Neuron (in vitro differentiated cells): ENCODE measurements around the gene LOXL1.

Experiments
- H2AFZ ChIP-seq: one replicate; pipeline ENCODE4 v1.6.1; 2013; ENCODE audit warnings: low read depth, mild to moderate bottlenecking, inconsistent platforms, low read length, moderate library complexity
- H3K27me3 ChIP-seq: one replicate; pipeline ENCODE4 v1.6.1; 2013; ENCODE audit warnings: low read length; ENCODE audit not compliant: insufficient read depth
- H3K36me3 ChIP-seq: one replicate; pipeline ENCODE4 v1.6.1; 2013; ENCODE audit warnings: low read length; ENCODE audit not compliant: insufficient read depth
- H3K4me1 ChIP-seq: one replicate; pipeline ENCODE4 v1.6.1; 2013; ENCODE audit warnings: low read length; ENCODE audit not compliant: insufficient read depth
- H3K4me3 ChIP-seq: 2 replicates; pipeline ENCODE4 v1.5.1; 2013; ENCODE audit warnings: mild to moderate bottlenecking, low read length, moderate library complexity
- H3K9me3 ChIP-seq: one replicate; pipeline ENCODE4 v1.6.1; 2013; ENCODE audit warnings: low read length

Gene LOXL1

DNA sequence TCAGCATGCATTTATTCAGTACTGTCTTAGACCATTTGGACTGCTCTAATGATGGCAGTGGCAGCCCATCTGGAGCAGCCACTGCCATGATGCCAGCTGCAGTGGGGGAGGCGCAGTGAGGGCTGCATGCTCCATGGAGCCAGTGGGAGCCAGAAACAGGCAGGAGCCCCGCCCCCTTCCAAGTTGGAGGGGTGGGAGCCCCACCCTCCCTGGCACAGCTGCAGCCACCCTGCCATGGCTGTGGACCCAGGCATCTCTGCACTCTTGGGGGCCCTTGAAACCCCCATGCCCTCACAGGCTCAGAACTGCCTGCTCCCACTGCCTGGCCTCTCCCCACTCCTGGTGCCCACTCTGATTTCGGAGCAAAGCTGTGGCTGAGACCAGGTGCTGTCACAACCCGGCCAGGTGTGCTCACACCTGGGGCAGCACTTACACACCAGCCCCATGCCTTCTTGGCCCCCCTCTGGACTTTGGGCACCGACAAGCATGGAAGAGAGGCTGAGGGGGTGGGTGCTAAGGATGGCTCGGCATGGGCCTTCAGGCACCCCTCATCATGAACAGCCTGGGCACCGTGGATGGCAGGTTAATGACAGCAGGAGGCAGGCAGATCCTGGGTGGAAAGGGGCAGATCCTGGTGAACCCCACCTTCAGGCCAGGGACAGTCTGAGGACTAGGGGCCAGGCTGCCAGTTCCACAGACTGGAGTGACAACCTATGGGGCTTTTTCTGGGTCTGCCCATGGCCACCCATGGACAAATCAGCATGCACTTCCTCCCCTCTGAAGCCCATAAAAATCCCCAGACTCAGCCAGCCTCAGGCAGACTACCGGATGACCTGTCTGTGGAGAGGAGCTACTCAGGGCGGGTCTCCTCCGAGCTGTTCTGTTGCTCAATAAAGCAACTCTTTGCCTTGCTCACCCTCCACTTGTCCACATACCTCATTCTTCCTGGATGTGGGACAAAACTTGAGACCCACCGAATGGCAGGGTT, 34.6 kb upstream of the LOXL1 start:
- Histone ChIP-seq H3K9me3 (peaks cover 3% of the 10 kb centered on the region), H3K27me3 (peaks cover 7% of the 10 kb centered on the region), H3K4me1 (peaks cover 8% of the 10 kb centered on the region)

DNA sequence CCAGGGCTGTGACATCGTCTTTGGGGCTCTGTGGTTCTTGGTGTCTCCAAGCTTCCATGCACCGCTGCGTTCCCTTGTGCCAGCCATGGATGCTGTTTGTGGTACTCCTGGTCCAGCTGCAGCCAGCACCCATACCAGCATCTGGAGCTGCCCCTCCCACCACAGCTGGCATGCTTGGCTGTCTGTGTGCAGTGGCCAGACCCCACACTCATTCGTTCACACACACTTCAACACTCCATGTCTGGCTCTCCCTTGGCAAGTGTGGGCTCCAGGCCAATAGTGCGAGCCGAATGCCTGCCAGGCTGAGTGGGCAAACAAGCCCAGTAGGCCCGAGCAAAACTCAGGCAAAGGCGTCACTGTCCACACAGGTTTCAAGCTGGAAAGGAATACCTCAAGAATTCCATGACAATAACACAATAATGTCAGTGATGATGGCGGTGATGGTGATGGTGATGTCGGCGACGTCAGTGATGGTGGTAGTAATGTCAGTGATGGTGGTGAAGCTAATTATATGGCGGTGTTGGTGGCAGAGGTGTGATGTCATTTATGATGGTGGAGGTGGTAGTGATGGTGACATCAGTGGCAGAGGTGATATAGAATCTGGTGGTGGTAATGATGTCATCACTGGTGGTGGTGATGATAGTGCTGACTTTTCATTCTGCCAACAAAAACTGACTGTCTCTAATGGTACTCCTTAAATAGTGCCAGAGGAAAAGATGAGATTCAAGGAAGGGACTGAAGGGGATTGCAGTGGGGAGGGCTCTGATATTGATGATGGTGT, 33.6 kb upstream of the LOXL1 start:
- Histone ChIP-seq H3K27me3 (peaks cover 7% of the 10 kb centered on the region), H3K36me3 (no peaks in the 10 kb centered on the region), H2AFZ (no peak overlapping the region), H3K9me3 (peaks cover 3% of the 10 kb centered on the region), H3K4me1 (peaks cover 8% of the 10 kb centered on the region), H3K4me3 (no peak overlapping the region)

More for the DNA sequence above, 34.6 kb upstream of the LOXL1 start:
- Histone ChIP-seq H3K36me3 (no peaks in the 10 kb centered on the region), H3K4me3 (no peak overlapping the region), H2AFZ (no peak overlapping the region)

DNA sequence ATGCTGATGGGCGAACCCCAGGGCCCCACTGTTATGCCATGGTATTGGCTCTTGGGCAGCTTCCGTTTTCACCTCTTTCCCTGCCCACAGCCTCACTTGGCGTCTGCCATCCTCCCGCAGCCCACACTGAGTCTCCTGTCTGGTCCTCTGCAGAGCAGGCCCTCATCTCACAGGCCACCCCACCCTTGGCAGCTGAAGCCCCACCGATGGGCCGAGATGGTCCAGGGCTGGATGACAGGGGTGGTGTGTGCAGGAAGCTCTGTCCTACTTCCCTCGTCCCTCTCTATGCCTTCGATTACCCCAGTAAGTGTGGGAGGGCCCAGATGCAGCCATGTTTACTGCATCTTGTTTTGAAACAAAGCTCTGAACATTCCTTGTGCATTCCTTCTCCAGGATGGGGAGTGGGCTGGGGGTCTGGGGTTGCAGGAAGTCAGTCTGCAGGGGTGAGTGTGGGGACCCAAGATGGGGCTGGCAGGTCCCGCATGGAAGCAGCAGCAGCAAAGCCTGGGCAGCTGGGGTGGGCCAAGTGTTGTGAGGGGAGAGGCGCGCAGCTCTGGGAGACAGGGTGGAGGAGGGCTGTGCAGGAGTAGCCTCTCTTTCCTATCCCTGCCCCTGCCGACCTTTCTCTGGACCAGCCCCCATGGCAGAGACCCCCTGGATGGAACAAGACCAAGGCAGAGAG, 32.0 kb upstream of the LOXL1 start:
- Histone ChIP-seq H3K4me3 (no peak overlapping the region), H2AFZ (no peak overlapping the region), H3K36me3 (no peaks in the 10 kb centered on the region), H3K4me1 (peaks cover 8% of the 10 kb centered on the region), H3K9me3 (peaks cover 3% of the 10 kb centered on the region), H3K27me3 (peaks cover 7% of the 10 kb centered on the region)

DNA sequence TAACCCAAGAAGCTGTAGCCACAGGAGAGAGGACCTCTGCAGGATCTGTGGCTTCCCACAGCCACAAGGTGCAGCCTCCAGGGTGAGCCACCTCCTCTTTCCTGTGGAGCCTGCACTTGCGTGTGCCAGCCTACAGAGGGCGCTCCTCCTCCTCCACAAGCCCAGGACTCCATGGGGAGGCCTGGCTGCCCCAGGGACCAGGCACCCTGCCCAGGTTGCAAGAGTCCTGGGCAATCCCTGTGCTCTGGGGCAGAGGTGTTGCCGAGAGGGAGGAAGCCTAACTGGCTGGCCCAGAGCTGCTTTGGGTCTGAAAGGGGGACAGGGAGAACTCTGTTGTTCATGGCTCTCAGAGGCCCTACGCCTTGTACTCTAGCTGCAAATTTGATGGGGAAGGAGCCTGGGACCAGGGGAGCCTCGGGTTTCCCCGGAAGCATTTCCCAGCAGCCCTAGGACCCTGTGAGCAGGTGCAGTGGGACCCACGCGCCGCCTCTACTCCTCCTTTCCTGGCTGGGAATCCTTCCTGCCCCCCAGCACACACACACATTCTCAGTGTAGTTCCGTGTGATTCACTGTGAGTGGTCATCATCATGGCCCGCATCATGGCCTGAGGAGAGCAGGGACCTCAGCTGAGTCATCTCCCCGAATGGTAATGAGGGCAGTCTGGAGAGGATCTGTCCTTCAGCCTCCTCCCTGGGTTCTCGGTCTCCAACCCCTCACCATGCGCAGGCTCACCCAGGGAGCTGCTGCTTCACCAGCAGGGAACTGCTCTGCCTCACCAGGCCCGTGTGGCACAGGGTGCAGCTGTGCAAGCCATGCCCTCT, 28.6 kb upstream of the LOXL1 start:
- Histone ChIP-seq H3K4me1 (peaks cover 8% of the 10 kb centered on the region), H3K9me3 (no peaks in the 10 kb centered on the region), H3K4me3 (no peak overlapping the region), H3K36me3 (no peaks in the 10 kb centered on the region), H3K27me3 (peaks cover 9% of the 10 kb centered on the region), H2AFZ (no peak overlapping the region)

GRCh38 chr15:73899197-73900094, 26.8 kb upstream of the LOXL1 start:
- Histone ChIP-seq H3K27me3 (peaks cover 12% of the 10 kb centered on the region), H3K36me3 (no peaks in the 10 kb centered on the region), H3K9me3 (peaks cover 4% of the 10 kb centered on the region), H2AFZ (no peak overlapping the region), H3K4me1 (peaks cover 8% of the 10 kb centered on the region), H3K4me3 (no peak overlapping the region)

- H3K4me1 ChIP-seq, result peaks cover 4% of the 10 kb centered on the region
- no peak overlapping the region for H2AFZ ChIP-seq
- H3K27me3 ChIP-seq, result peaks cover 12% of the 10 kb centered on the region
- peaks cover 5% of the 10 kb centered on the region for H3K9me3 ChIP-seq
- no peak overlapping the region for H3K4me3 ChIP-seq
- no peaks in the 10 kb centered on the region for H3K36me3 ChIP-seq
Observed at GRCh38 chr15:73900095-73900712, 26.1 kb upstream of the LOXL1 start.

DNA sequence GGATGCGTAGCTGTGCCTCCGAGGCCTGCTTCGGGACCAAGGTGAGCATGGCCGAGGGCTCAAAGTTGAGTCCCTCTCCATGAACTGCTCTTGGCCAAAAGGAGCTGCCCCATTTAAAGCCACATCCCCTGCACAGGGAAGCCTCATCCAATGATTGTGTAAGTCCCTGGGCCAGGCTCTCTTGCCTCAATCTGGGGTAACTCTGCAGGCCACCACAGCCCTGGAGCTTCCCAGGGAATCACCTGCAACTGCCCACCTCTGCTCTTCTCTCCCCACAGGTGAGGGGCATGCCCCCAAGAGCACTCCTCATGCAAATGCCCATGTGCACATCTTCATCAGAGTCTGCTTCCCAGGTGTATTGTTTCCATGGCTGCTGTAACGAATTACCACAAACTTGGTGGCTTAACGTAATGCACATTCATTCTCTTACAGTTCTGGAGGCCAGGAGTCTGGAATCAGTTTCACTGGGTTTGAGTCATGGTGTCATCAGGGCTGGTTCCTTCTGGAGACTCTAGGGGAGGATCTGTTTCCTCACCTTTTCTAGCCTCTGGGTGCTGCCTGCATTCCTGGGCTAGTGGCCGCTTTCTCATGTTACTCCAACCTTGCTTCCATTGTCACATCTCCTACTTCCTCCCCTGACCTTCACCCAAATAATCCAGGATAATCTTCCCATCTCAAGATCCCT, 25.0 kb upstream of the LOXL1 start:
- no peak overlapping the region for H3K4me3 ChIP-seq
- H2AFZ ChIP-seq, result no peak overlapping the region
- no peaks in the 10 kb centered on the region for H3K36me3 ChIP-seq
- peaks cover 5% of the 10 kb centered on the region for H3K9me3 ChIP-seq
- H3K27me3 ChIP-seq, result peaks cover 12% of the 10 kb centered on the region
- no peaks in the 10 kb centered on the region for H3K4me1 ChIP-seq

- no peak overlapping the region for H2AFZ ChIP-seq
- H3K36me3 ChIP-seq, result no peaks in the 10 kb centered on the region
- no peaks in the 10 kb centered on the region for H3K4me1 ChIP-seq
- no peak overlapping the region for H3K4me3 ChIP-seq
- H3K27me3 ChIP-seq, result peaks cover 12% of the 10 kb centered on the region
- H3K9me3 ChIP-seq, result peaks cover 5% of the 10 kb centered on the region
Observed at GRCh38 chr15:73902121-73903020, 23.9 kb upstream of the LOXL1 start.

DNA sequence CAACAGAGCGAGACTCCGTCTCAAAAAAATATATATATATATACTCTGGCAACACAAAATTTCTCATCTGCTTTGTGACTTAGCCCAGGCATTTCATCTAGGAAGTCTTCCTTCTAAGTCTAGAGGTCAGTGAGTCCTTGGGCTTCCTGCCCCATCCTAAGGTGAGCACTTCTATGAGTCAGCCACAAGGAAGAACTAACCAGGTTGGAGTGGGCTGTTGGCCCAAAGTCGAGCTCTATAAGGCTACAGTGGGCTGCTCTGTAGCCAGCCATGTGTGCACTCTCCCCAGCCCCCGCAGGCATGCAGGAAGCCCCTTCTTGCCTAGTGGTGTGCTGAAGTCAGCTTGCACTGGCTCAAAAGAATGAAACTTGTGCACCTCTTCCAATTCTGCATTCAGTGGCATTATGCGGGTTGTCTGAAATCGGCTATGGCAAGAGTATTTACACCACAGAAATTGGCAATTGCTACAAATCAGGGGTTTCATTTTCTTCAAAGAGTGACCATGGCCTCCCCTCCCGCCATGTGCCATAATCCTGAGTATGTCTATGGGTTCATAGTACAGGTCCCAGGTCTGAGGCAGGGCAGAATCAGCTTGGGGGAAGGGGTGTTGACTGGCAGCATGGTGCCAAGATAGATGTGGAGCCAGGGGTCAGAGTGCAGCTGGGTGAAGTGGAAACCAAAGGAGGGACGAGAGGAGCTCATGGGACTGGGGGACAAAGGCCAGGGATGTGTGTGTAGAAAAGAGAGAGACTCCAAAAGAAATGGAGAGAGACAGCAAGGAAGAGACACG, 22.0 kb upstream of the LOXL1 start:
- H3K36me3 ChIP-seq, result no peaks in the 10 kb centered on the region
- no peaks in the 10 kb centered on the region for H3K4me1 ChIP-seq
- no peak overlapping the region for H2AFZ ChIP-seq
- H3K4me3 ChIP-seq, result no peak overlapping the region
- peaks cover 5% of the 10 kb centered on the region for H3K9me3 ChIP-seq
- peaks cover 12% of the 10 kb centered on the region for H3K27me3 ChIP-seq
